Measurements from ENCODE around the gene PPP1R1A. TPM values are rescaled to one million over a fixed set of nuclear protein-coding genes. Genes with fewer than 3 reads are reported as not detected.

The PPP1R1A gene
- total and polyA plus RNA-seq, 12 donors = 0.14 to 32.5 (median 1.4) TPM; not detected in 1

DNA sequence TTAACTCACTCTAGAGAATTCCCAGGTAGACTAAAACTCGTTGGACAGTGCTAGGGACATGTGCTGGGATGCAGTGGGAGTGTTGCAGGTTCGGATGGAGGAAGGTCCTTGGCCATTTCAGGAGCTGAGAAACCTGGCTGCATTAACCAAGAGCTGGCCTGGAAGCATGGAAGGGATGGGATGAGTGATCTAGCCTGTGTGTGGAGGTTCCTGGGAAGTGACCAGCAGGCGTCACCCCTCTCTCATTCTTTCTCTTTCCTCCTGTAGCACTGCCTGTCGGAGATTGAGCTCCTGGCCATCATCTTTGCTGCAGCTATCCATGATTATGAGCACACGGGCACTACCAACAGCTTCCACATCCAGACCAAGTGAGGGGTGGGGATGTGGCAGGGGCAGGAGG is 15.6 kb downstream of the PPP1R1A start:
- Histone ChIP-seq H3K4me1 (replicated peaks in 1 of 2) (no peaks in the 10 kb centered on the region), H3K4me3 (no peak overlapping the region), H3K27ac (no peak overlapping the region), H3K27me3 (no peaks in the 10 kb centered on the region), H3K36me3 (replicated peaks in 1 of 2) (no peaks in the 10 kb centered on the region), H3K9me3 (replicated peaks in 1 of 3) (no peaks in the 10 kb centered on the region)
- TF ChIP-seq, protein P1, sequence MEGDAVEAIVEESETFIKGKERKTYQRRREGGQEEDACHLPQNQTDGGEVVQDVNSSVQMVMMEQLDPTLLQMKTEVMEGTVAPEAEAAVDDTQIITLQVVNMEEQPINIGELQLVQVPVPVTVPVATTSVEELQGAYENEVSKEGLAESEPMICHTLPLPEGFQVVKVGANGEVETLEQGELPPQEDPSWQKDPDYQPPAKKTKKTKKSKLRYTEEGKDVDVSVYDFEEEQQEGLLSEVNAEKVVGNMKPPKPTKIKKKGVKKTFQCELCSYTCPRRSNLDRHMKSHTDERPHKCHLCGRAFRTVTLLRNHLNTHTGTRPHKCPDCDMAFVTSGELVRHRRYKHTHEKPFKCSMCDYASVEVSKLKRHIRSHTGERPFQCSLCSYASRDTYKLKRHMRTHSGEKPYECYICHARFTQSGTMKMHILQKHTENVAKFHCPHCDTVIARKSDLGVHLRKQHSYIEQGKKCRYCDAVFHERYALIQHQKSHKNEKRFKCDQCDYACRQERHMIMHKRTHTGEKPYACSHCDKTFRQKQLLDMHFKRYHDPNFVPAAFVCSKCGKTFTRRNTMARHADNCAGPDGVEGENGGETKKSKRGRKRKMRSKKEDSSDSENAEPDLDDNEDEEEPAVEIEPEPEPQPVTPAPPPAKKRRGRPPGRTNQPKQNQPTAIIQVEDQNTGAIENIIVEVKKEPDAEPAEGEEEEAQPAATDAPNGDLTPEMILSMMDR (IDR thresholded peaks at IDR 0.05) = no peak
- no peak for TF ChIP-seq POLR2A (IDR thresholded peaks at IDR 0.05)
- DNase-seq = no peak
- WGBS, 4 donors = 40 to 63% (median 55%) methylated on average over 4 to 5 of the region's 5 CpGs
- intact Hi-C loops (cut with DNase I) = no loop called here

GRCh38 chr12:54571193-54572188 is 17.0 kb downstream of the PPP1R1A start:
- no peaks in the 10 kb centered on the region for H3K9me3 ChIP-seq (replicated peaks in 1 of 3)
- no peak overlapping the region for H3K27ac ChIP-seq
- no peaks in the 10 kb centered on the region for H3K36me3 ChIP-seq (replicated peaks in 1 of 2)
- no peak overlapping the region for H3K4me3 ChIP-seq
- DNase-seq = no peak
- TF ChIP-seq POLR2A (IDR thresholded peaks at IDR 0.05) = no peak
- TF ChIP-seq, protein P1 (IDR thresholded peaks at IDR 0.05) = no peak
- H3K27me3 ChIP-seq = no peaks in the 10 kb centered on the region
- WGBS, 4 donors = 54 to 76% (median 63%) methylated on average over 8 to 10 of the region's 10 CpGs
- no peaks in the 10 kb centered on the region for H3K4me1 ChIP-seq (replicated peaks in 1 of 2)
- intact Hi-C loops (cut with DNase I) = no loop called here

DNA sequence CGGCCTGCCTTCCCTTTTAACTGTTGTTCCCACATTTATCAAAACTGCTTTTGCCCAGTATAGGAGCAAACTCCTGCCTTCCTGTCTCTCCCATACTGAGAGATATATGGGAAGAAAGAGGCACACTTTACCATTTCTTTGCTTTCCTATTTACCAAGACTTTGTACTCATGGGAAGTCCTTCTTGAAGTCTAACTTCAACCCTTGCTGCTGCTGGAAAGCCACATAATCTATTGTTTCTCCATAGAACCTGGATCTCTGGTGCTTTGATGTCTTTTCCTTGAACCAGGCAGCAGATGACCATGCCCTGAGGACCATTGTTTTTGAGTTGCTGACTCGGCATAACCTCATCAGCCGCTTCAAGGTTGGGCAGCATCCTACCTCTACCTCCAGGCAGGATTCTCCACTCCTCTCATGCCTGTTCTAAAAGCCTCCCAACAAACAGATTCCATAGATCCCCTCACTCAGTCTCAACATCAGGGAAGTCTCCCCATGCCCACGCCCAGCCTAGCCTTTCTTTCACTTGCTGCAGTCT is 18.4 kb downstream of the PPP1R1A start:
- no peak overlapping the region for H3K27ac ChIP-seq
- TF ChIP-seq, protein P1 (IDR thresholded peaks at IDR 0.05) = no peak
- TF ChIP-seq POLR2A (IDR thresholded peaks at IDR 0.05) = no peak
- no peaks in the 10 kb centered on the region for H3K36me3 ChIP-seq (replicated peaks in 1 of 2)
- H3K27me3 ChIP-seq = no peaks in the 10 kb centered on the region
- WGBS, 4 donors = 79 to 95% (median 93%) methylated on average over 4 of the region's 4 CpGs
- H3K4me3 ChIP-seq = no peak overlapping the region
- no peaks in the 10 kb centered on the region for H3K9me3 ChIP-seq (replicated peaks in 1 of 3)
- no peaks in the 10 kb centered on the region for H3K4me1 ChIP-seq (replicated peaks in 1 of 2)
- no peak for DNase-seq
- intact Hi-C loops (cut with DNase I) = no loop called here

DNA sequence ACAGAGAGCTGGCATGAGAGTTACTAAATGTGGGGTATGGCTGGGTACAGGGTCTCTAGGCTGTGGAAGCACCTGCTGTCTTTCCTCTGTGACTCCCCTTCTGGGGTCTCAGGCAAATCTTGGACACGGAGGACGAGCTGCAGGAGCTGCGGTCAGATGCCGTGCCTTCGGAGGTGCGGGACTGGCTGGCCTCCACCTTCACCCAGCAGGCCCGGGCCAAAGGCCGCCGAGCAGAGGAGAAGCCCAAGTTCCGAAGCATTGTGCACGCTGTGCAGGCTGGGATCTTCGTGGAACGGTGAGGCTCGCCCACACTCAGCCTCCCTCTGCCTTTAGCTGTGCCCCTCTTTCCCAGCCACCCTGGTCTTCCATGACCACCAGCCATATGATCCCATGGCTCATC is 19.4 kb downstream of the PPP1R1A start:
- Histone ChIP-seq H3K4me1 (replicated peaks in 1 of 2) (no peaks in the 10 kb centered on the region), H3K27ac (no peak overlapping the region), H3K9me3 (replicated peaks in 1 of 3) (no peaks in the 10 kb centered on the region), H3K36me3 (replicated peaks in 1 of 2) (no peaks in the 10 kb centered on the region), H3K27me3 (no peaks in the 10 kb centered on the region), H3K4me3 (no peak overlapping the region)
- DNase-seq = no peak
- intact Hi-C loops (cut with DNase I) = no loop called here
- TF ChIP-seq POLR2A (IDR thresholded peaks at IDR 0.05) = no peak
- TF ChIP-seq, protein P1 (IDR thresholded peaks at IDR 0.05) = no peak
- 79 to 92% (median 86%) methylated on average over 10 to 14 of the region's 14 CpGs for WGBS, 4 donors
